ENCODE measurements around the gene PPT1.

GRCh38 chr1:40102038-40102437 lies 5.0 kb upstream of the PPT1 start:
- TF ChIP-seq CTCF (IDR thresholded peaks at IDR 0.05) (no peak), POLR2AphosphoS5 (IDR thresholded peaks at IDR 0.05; ENCODE audit: insufficient read depth in 1 of 2, low read depth in 1 of 2) (no peak), POLR2A (IDR thresholded peaks at IDR 0.05) (no peak)

All from vagina (tissue), 2 donors.